HUES6 (cell line): ENCODE data around the gene TCF23.
"Not testable (repeated sequence)": the region's sequence is repeated elsewhere in the genome, so short reads cannot be mapped to it uniquely, and the experiment has no call there.

ENCODE experiments used
- H3K27ac ChIP-seq: 2 replicates; pipeline ENCODE4 v1.7.0; 2013; ENCODE audit warnings: low read depth, mild to moderate bottlenecking, low read length, inconsistent platforms
- H3K27me3 ChIP-seq: 2 replicates; pipeline ENCODE4 v1.6.1; 2013; ENCODE audit warnings: low read length; ENCODE audit not compliant: control insufficient read depth, insufficient read depth
- H3K36me3 ChIP-seq: 2 replicates; pipeline ENCODE4 v1.6.1; 2013; ENCODE audit warnings: low read length; ENCODE audit not compliant: control insufficient read depth, insufficient read depth
- H3K4me1 ChIP-seq: 2 replicates; pipeline ENCODE4 v1.6.1; 2013; ENCODE audit warnings: low read length; ENCODE audit not compliant: control insufficient read depth, insufficient read depth
- H3K4me3 ChIP-seq: 2 replicates; pipeline ENCODE4 v1.5.1; 2013; ENCODE audit warnings: low read depth, low read length
- H3K9ac ChIP-seq: one replicate; pipeline ENCODE4 v1.6.1; 2013; ENCODE audit warnings: mild to moderate bottlenecking, low read length
- H3K9me3 ChIP-seq: 2 replicates; pipeline ENCODE4 v1.6.1; 2013; ENCODE audit warnings: low read depth, low read length; ENCODE audit not compliant: control insufficient read depth, insufficient read depth

The TCF23 gene

GRCh38 chr2:27175781-27176180, 27.0 kb downstream of the TCF23 start:
- H3K27ac ChIP-seq, H3K4me3 ChIP-seq, H3K9ac ChIP-seq, H3K4me1 ChIP-seq, H3K9me3 ChIP-seq, H3K36me3 ChIP-seq: not testable (repeated sequence)
- H3K27me3 ChIP-seq: peaks cover 12% of the 10 kb centered on the region; the same call in 1 of the 2 replicates

GRCh38 chr2:27177441-27178351, 28.9 kb downstream of the TCF23 start:
- Histone ChIP-seq H3K27ac (no peak overlapping the region), H3K4me3 (no peak overlapping the region), H3K4me1 (no peaks in the 10 kb centered on the region), H3K36me3 (no peaks in the 10 kb centered on the region), H3K9me3 (no peaks in the 10 kb centered on the region), H3K27me3 (peaks cover 9% of the 10 kb centered on the region; the same call in 1 of the 2 replicates), H3K9ac (no peak overlapping the region)

GRCh38 chr2:27178469-27178868, 29.7 kb downstream of the TCF23 start:
- Histone ChIP-seq H3K36me3 (no peaks in the 10 kb centered on the region), H3K4me3 (no peak overlapping the region), H3K27me3 (peaks cover 4% of the 10 kb centered on the region; the same call in 1 of the 2 replicates), H3K9ac (no peak overlapping the region), H3K9me3 (no peaks in the 10 kb centered on the region), H3K27ac (no peak overlapping the region), H3K4me1 (no peaks in the 10 kb centered on the region)

GRCh38 chr2:27179344-27180000, 30.7 kb downstream of the TCF23 start:
- no peaks in the 10 kb centered on the region for H3K9me3 ChIP-seq
- H3K9ac ChIP-seq: no peak overlapping the region
- no peak overlapping the region for H3K27ac ChIP-seq
- no peaks in the 10 kb centered on the region for H3K36me3 ChIP-seq
- no peaks in the 10 kb centered on the region for H3K4me1 ChIP-seq
- H3K27me3 ChIP-seq: no peaks in the 10 kb centered on the region
- no peak overlapping the region for H3K4me3 ChIP-seq

GRCh38 chr2:27182346-27182745, 33.5 kb downstream of the TCF23 start:
- no peaks in the 10 kb centered on the region for H3K27me3 ChIP-seq
- H3K4me1 ChIP-seq: no peaks in the 10 kb centered on the region
- no peaks in the 10 kb centered on the region for H3K36me3 ChIP-seq
- H3K9me3 ChIP-seq: no peaks in the 10 kb centered on the region
- no peak overlapping the region for H3K27ac ChIP-seq
- no peak overlapping the region for H3K9ac ChIP-seq
- H3K4me3 ChIP-seq: no peak overlapping the region

- no peaks in the 10 kb centered on the region for H3K27me3 ChIP-seq
- H3K4me3 ChIP-seq: no peak overlapping the region
- H3K9me3 ChIP-seq: no peaks in the 10 kb centered on the region
- no peaks in the 10 kb centered on the region for H3K36me3 ChIP-seq
- H3K4me1 ChIP-seq: no peaks in the 10 kb centered on the region
- no peak overlapping the region for H3K27ac ChIP-seq
- no peak overlapping the region for H3K9ac ChIP-seq
These were observed 35.3 kb downstream of the TCF23 start for GRCh38 chr2:27184115-27184514.

GRCh38 chr2:27185331-27186026, 36.7 kb downstream of the TCF23 start:
- H3K4me3 ChIP-seq: no peak overlapping the region
- no peaks in the 10 kb centered on the region for H3K36me3 ChIP-seq
- no peaks in the 10 kb centered on the region for H3K27me3 ChIP-seq
- no peak overlapping the region for H3K9ac ChIP-seq
- no peak overlapping the region for H3K27ac ChIP-seq
- no peaks in the 10 kb centered on the region for H3K4me1 ChIP-seq
- H3K9me3 ChIP-seq: no peaks in the 10 kb centered on the region

GRCh38 chr2:27186613-27187345, 38.0 kb downstream of the TCF23 start:
- Histone ChIP-seq H3K4me1 (no peaks in the 10 kb centered on the region), H3K4me3 (no peak overlapping the region), H3K9me3 (no peaks in the 10 kb centered on the region), H3K9ac (no peak overlapping the region), H3K36me3 (no peaks in the 10 kb centered on the region), H3K27me3 (no peaks in the 10 kb centered on the region), H3K27ac (no peak overlapping the region)

GRCh38 chr2:27189989-27190388, 41.2 kb downstream of the TCF23 start:
- no peak overlapping the region for H3K9ac ChIP-seq
- H3K27me3 ChIP-seq: no peaks in the 10 kb centered on the region
- no peaks in the 10 kb centered on the region for H3K36me3 ChIP-seq
- H3K9me3 ChIP-seq: no peaks in the 10 kb centered on the region
- H3K27ac ChIP-seq: no peak overlapping the region
- H3K4me3 ChIP-seq: no peak overlapping the region
- H3K4me1 ChIP-seq: no peaks in the 10 kb centered on the region

- Histone ChIP-seq H3K36me3 (no peaks in the 10 kb centered on the region), H3K4me3 (no peak overlapping the region), H3K4me1 (no peaks in the 10 kb centered on the region), H3K27me3 (no peaks in the 10 kb centered on the region), H3K9ac (no peak overlapping the region), H3K9me3 (no peaks in the 10 kb centered on the region), H3K27ac (no peak overlapping the region)
These were observed 42.4 kb downstream of the TCF23 start for GRCh38 chr2:27191070-27191829.
